ENCODE results near the gene BSN. TPM values are rescaled to one million over a fixed set of nuclear protein-coding genes. Genes with fewer than 3 reads are reported as not detected.
A peak's percentile ranks its signal among the peaks of the same experiment; 100 is the strongest.

BSN gene
- total and polyA plus RNA-seq, 11 donors = 0.12 to 1.6 (median 0.75) TPM

GRCh38 chr3:49535971-49536874, 18.1 kb upstream of the BSN start:
- H3K4me3 ChIP-seq = no peak overlapping the region
- H3K27me3 ChIP-seq = no peaks in the 10 kb centered on the region
- 59 to 73% (median 64%) methylated on average over 4 to 7 of the region's 7 CpGs for whole genome bisulfite sequencing, 4 donors
- ATAC-seq (no peak), DNase-seq (no peak)
- intact Hi-C loops (cut with DNase I) = loop anchor here in 1 of 10 donors (5.0 kb wide), 1 partner anchor 64 kb away; the partner anchor contains the start of gene DAG1
- H3K9me3 ChIP-seq = no peaks in the 10 kb centered on the region
- H3K27ac ChIP-seq = no peak overlapping the region
- H3K4me1 ChIP-seq = peaks cover 0 to 26% (median 7%) of the 10 kb centered on the region in 12 donors
- no peak for TF ChIP-seq CTCF (IDR thresholded peaks at IDR 0.05)
- peaks cover 0 to 40% (median 34%) of the 10 kb centered on the region in 9 donors for H3K36me3 ChIP-seq

- Histone ChIP-seq H3K9me3 (no peaks in the 10 kb centered on the region), H3K36me3 (peaks cover 0 to 33% (median 26%) of the 10 kb centered on the region in 9 donors), H3K4me3 (no peak overlapping the region), H3K27ac (no peak overlapping the region), H3K4me1 (peaks cover 0 to 26% (median 7%) of the 10 kb centered on the region in 12 donors), H3K27me3 (no peaks in the 10 kb centered on the region)
- 84 to 91% (median 89%) methylated on average over 16 of the region's 16 CpGs for WGBS, 4 donors
- intact Hi-C loops (cut with DNase I) = loop anchor here in 1 of 10 donors (5.0 kb wide), 1 partner anchor 65 kb away; the partner anchor contains the start of gene DAG1
- no peak for TF ChIP-seq CTCF (IDR thresholded peaks at IDR 0.05)
- no peak for TF ChIP-seq POLR2A (IDR thresholded peaks at IDR 0.05)
- DNase-seq (no peak), ATAC-seq (no peak)
Observed at GRCh38 chr3:49536875-49537533, 17.3 kb upstream of the BSN start.

DNA sequence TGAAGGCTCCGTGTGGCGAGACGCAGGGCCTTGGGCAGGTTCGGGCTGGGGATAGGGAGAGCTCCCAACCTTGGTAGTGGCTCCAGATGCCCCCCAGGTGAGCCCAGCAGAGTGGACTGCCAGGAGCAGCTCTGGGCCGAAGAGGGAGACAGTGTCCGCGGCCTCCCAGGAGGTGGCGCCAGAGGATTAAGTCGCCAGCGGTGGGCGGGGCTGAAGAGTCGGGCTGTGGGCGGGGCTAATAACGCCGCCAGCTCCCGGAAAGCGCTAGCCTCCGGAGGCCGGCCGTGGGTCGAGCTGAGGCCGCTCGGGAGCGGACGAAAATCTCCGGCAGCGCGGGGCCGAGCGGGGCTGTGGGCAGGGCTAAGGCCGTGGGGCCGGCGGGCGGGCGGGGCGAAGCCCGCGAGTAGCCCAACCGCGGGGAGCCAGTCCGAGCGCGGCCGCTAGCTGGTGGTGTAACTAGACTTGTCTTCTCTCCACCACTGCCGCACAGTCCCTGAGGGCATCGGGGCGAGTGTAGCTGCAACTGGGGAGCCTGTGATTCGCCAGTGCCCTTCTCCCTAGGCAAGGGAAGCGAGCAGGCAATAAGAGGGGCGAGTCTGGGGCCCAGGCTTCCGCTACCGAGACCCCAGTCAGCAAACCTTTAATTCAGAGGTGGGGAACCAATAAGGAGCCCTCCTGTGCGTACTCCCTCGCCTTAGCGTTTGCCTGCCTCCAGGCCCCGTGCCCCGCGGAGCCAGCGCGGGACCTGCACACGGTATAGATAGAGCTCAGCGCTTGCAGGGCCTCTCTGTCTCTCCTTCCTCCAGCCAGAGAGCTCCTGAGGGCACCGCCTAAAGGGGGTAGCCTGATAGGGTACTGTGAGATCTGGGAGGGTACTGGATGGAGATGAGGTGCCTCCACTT, 14.4 kb upstream of the BSN start:
- Histone ChIP-seq H3K4me1 (peaks cover 0 to 25% (median 7%) of the 10 kb centered on the region in 12 donors), H3K36me3 (peaks cover 0 to 6% (median under 1%) of the 10 kb centered on the region in 9 donors), H3K4me3 (peak overlapping the region; percentile 12 to 89 (median 57)), H3K9me3 (no peaks in the 10 kb centered on the region), H3K27ac (peak overlapping the region; percentile 12 to 88 (median 76)), H3K27me3 (no peaks in the 10 kb centered on the region)
- ATAC-seq (peak; percentile 92 to 98 (median 98)), DNase-seq (peak; percentile 93 to 98 (median 95))
- TF ChIP-seq POLR2A (IDR thresholded peaks at IDR 0.05) (peak in 1 of 2 donors; percentile 65), CTCF (IDR thresholded peaks at IDR 0.05) (peak; percentile 87 to 99 (median 91))
- intact Hi-C loops (cut with DNase I) = loop anchor here (1.0 to 10.0 kb wide), 5 partner anchors 68 to 365 kb away; partner anchors contain the start of genes DAG1 (in 1 of the 10) and MST1R (in 1 of the 10)
- 0 to 2% (median 1%) methylated on average over 13 to 63 of the region's 63 CpGs for WGBS, 4 donors

All from heart left ventricle (tissue), 16 donors.